Colonic mucosa (tissue), 4 donors: ENCODE measurements around the gene ASRGL1. TPM values are rescaled to one million over a fixed set of nuclear protein-coding genes. Genes with fewer than 3 reads are reported as not detected.

ENCODE experiments used
- DNase-seq: peaks from one replicate; pipeline ENCODE4 v3.0.0-alpha.2; 2020
- H3K27ac ChIP-seq: fragments of 200-600 bp; one replicate; pipeline ENCODE4 v1.8.0; 2021
- H3K27me3 ChIP-seq: fragments of 200-600 bp; one replicate; pipeline ENCODE4 v1.8.0; 2021
- H3K36me3 ChIP-seq: fragments of 200-600 bp; one replicate; pipeline ENCODE4 v1.8.0; 2021
- H3K4me1 ChIP-seq: fragments of 200-600 bp; one replicate; pipeline ENCODE4 v1.8.0; 2021; ENCODE audit warnings: mild to moderate bottlenecking
- H3K4me3 ChIP-seq: fragments of 200-600 bp; one replicate; pipeline ENCODE4 v1.8.0; 2021
- H3K9ac ChIP-seq, 2 donors: one replicate each; pipeline ENCODE4 v1.7.0; 2013; ENCODE audit warnings: control low read depth in 2 of 2, low read depth in 2 of 2, low read length in 2 of 2
- H3K9me3 ChIP-seq: fragments of 200-600 bp; one replicate; pipeline ENCODE4 v1.8.0; 2021
- CTCF ChIP-seq: fragments of 200-600 bp; IDR thresholded peaks from one replicate; pipeline ENCODE4 v1.8.0; 2022; ENCODE audit warnings: antibody characterized with exemption, mild to moderate bottlenecking
- intact Hi-C: fragments of 100-400 bp; cut with DNase I; formaldehyde crosslinking; loops from one replicate; pipeline ENCODE4 v1.14.1; 2022
- total RNA-seq, 2 donors: library from RNA; stranded (reverse); fragmentation: NEBNext Ultra II Directional in 1 of 2; extraction: Animal tissue kit (Norgen Biotek cat#: 25700) in 1 of 2; gene quantifications; one replicate each; pipeline ENCODE4 v1.2.1, GENCODE V29; 2021
- donor health status: healthy.
- donor health status: DM: no; HTN: no; CAD: no.
- donor health status: DM: no; HTN: no; CAD: no.

ASRGL1 gene
- total RNA-seq, 2 donors from 2014 or later: 32.5 to 71.7 TPM

- Histone ChIP-seq H3K9ac (no peak overlapping the region), H3K4me1 (no peaks in the 10 kb centered on the region), H3K36me3 (no peaks in the 10 kb centered on the region), H3K9me3 (no peaks in the 10 kb centered on the region), H3K4me3 (no peak overlapping the region), H3K27ac (no peak overlapping the region), H3K27me3 (no peaks in the 10 kb centered on the region)
- DNase-seq: no peak
- intact Hi-C loops: loop anchor here (5.0 kb wide), 1 partner anchor 152 kb away; no protein-coding TSS in a partner anchor
- no peak for TF ChIP-seq CTCF
Measured at GRCh38 chr11:62404901-62405300, 67.7 kb downstream of the ASRGL1 start.

GRCh38 chr11:62406034-62406433 lies 68.8 kb downstream of the ASRGL1 start:
- Histone ChIP-seq H3K27me3 (no peaks in the 10 kb centered on the region), H3K4me1 (no peaks in the 10 kb centered on the region), H3K9me3 (no peaks in the 10 kb centered on the region), H3K4me3 (no peak overlapping the region), H3K36me3 (no peaks in the 10 kb centered on the region), H3K9ac (no peak overlapping the region), H3K27ac (no peak overlapping the region)
- intact Hi-C loops: no loop called here
- no peak for TF ChIP-seq CTCF
- DNase-seq: no peak

GRCh38 chr11:62409831-62410230 lies 72.6 kb downstream of the ASRGL1 start:
- no peak for TF ChIP-seq CTCF
- H3K9ac ChIP-seq: no peak overlapping the region
- no peaks in the 10 kb centered on the region for H3K36me3 ChIP-seq
- H3K27me3 ChIP-seq: no peaks in the 10 kb centered on the region
- H3K9me3 ChIP-seq: no peaks in the 10 kb centered on the region
- intact Hi-C loops: no loop called here
- no peak for DNase-seq
- H3K27ac ChIP-seq: no peak overlapping the region
- no peak overlapping the region for H3K4me3 ChIP-seq
- no peaks in the 10 kb centered on the region for H3K4me1 ChIP-seq

GRCh38 chr11:62410972-62411371 lies 73.7 kb downstream of the ASRGL1 start:
- no peak for TF ChIP-seq CTCF
- intact Hi-C loops: no loop called here

GRCh38 chr11:62411524-62411923 lies 74.3 kb downstream of the ASRGL1 start:
- no peaks in the 10 kb centered on the region for H3K9me3 ChIP-seq
- no peaks in the 10 kb centered on the region for H3K36me3 ChIP-seq
- intact Hi-C loops: no loop called here
- no peak for DNase-seq
- H3K27ac ChIP-seq: no peak overlapping the region
- H3K9ac ChIP-seq: no peak overlapping the region
- H3K27me3 ChIP-seq: no peaks in the 10 kb centered on the region
- TF ChIP-seq CTCF: no peak
- H3K4me1 ChIP-seq: no peaks in the 10 kb centered on the region
- H3K4me3 ChIP-seq: no peak overlapping the region

More at GRCh38 chr11:62410972-62411371, 73.7 kb downstream of the ASRGL1 start:
- no peaks in the 10 kb centered on the region for H3K36me3 ChIP-seq
- no peak overlapping the region for H3K4me3 ChIP-seq
- no peaks in the 10 kb centered on the region for H3K9me3 ChIP-seq
- no peaks in the 10 kb centered on the region for H3K4me1 ChIP-seq
- H3K27ac ChIP-seq: no peak overlapping the region
- H3K27me3 ChIP-seq: no peaks in the 10 kb centered on the region
- no peak for DNase-seq
- H3K9ac ChIP-seq: no peak overlapping the region
